Measurements from ENCODE around the gene SLCO4A1.

SLCO4A1 gene

DNA sequence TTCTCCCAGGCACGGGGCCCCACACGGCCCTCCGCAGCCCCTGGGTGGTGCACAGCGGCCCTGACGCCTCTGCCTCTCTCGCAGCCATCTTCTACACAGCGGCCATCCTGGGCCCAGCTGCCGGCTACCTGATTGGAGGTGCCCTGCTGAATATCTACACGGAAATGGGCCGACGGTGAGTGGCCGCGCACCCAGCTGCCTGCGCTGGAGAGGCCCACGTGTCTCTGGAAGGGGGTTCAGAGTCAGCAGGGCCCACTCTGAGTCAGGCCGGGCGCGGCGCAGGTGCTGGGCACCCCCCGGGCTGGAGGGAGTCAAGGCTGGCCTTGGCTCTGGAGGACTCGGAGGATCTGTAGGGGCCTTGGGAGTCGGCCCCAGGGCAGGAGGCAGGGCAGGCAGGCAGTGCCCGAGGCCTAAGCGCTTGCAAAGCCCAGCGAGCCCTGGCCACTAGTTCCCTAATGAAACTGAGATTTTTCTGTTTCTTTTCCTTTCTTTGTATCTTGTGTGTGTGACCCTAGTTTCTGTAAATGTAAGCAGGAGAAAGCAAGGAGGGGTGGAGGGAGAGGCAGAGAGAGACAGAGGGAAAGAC lies 16.4 kb downstream of the SLCO4A1 start:
- no peak overlapping the region for H3K27ac ChIP-seq
- H3K4me3 ChIP-seq (ENCODE audit: low read depth in 1 of 2, low read length in 1 of 2) = no peak overlapping the region
- TF ChIP-seq, protein P1, sequence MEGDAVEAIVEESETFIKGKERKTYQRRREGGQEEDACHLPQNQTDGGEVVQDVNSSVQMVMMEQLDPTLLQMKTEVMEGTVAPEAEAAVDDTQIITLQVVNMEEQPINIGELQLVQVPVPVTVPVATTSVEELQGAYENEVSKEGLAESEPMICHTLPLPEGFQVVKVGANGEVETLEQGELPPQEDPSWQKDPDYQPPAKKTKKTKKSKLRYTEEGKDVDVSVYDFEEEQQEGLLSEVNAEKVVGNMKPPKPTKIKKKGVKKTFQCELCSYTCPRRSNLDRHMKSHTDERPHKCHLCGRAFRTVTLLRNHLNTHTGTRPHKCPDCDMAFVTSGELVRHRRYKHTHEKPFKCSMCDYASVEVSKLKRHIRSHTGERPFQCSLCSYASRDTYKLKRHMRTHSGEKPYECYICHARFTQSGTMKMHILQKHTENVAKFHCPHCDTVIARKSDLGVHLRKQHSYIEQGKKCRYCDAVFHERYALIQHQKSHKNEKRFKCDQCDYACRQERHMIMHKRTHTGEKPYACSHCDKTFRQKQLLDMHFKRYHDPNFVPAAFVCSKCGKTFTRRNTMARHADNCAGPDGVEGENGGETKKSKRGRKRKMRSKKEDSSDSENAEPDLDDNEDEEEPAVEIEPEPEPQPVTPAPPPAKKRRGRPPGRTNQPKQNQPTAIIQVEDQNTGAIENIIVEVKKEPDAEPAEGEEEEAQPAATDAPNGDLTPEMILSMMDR (IDR thresholded peaks at IDR 0.05) = no peak
- H3K4me1 ChIP-seq (ENCODE audit: control insufficient read depth in 1 of 2, insufficient read depth in 1 of 2, low read depth in 1 of 2, low read length in 1 of 2) = no peaks in the 10 kb centered on the region
- no peaks in the 10 kb centered on the region for H3K36me3 ChIP-seq
- no peaks in the 10 kb centered on the region for H3K9me3 ChIP-seq
- no peaks in the 10 kb centered on the region for H3K27me3 ChIP-seq

DNA sequence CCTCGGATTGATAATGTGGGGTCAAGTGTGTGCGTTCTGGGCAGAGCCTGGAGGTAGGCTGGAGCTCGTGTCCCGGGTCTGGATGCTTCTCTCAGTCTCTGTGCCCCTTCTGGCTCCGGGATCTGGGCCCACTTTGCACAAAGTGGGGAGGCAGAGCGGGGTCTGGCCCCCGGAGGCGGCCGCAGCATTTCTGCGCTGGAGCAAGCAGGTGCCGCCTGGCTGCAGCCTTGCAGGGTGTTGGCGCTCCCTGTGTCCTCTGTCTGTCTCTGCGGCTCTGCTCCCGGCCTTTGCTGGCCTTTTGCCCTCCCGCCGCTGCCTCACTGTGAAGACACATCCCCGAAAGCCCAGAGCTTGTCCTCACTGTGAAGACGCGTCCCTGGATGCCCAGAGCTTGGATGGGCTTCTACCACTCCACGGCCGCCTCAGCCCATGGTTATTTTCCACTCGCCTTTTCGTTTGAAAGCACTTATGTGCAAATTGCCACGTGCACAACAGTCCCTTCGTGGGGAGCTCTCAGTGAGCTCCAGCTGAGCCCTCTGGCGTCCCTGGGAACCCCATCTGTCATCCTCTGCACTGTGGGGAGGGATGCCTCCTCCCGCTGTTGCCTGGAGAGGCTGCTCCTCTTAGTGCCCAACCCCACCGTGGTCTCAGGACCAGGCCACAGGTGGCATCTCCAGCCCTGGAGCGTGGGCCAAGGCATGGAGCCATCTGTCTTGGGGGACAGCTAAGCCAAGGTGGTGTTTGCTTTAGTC lies 17.4 kb downstream of the SLCO4A1 start:
- Histone ChIP-seq H3K9me3 (no peaks in the 10 kb centered on the region), H3K4me1 (ENCODE audit: control insufficient read depth in 1 of 2, insufficient read depth in 1 of 2, low read depth in 1 of 2, low read length in 1 of 2) (no peaks in the 10 kb centered on the region)
- TF ChIP-seq, protein P1 (IDR thresholded peaks at IDR 0.05) = no peak

DNA sequence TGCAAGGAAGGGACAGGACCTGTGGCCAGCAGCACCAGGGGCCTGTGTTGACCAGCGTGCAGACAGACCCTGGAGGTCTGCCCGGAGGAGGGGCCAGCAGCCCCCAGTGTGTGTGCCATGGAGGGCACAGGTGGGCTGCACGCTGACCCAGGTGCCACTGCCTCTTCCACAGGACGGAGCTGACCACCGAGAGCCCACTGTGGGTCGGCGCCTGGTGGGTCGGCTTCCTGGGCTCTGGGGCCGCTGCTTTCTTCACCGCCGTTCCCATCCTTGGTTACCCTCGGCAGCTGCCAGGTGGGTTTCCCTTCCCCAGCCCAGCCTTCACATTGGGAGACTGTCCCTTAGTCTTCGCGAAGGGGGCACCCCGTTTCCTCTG lies 17.9 kb downstream of the SLCO4A1 start:
- Histone ChIP-seq H3K4me1 (ENCODE audit: control insufficient read depth in 1 of 2, insufficient read depth in 1 of 2, low read depth in 1 of 2, low read length in 1 of 2) (no peaks in the 10 kb centered on the region), H3K9me3 (no peaks in the 10 kb centered on the region), H3K27ac (no peak overlapping the region), H3K27me3 (no peaks in the 10 kb centered on the region), H3K36me3 (no peaks in the 10 kb centered on the region), H3K4me3 (ENCODE audit: low read depth in 1 of 2, low read length in 1 of 2) (no peak overlapping the region)
- TF ChIP-seq, protein P1 (IDR thresholded peaks at IDR 0.05) = no peak

More for the DNA sequence above, 17.4 kb downstream of the SLCO4A1 start:
- Histone ChIP-seq H3K27me3 (no peaks in the 10 kb centered on the region), H3K36me3 (no peaks in the 10 kb centered on the region), H3K27ac (no peak overlapping the region), H3K4me3 (ENCODE audit: low read depth in 1 of 2, low read length in 1 of 2) (no peak overlapping the region)

DNA sequence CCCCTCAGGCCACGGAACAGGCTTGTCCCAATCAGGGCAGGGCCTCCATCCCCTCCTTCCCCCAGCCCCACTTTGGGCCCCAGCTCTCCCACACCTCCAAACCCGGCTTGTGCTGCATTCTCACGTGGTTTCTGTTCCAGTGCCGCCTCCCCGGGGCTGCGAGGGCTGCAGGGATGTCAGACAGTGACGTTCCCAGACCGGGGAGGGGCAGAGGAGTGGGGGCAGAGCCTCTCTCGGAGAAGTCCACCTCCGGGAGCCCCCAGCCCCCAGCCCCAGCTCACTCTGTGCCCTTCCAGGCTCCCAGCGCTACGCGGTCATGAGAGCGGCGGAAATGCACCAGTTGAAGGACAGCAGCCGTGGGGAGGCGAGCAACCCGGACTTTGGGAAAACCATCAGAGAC lies 18.5 kb downstream of the SLCO4A1 start:
- TF ChIP-seq, protein P1 (IDR thresholded peaks at IDR 0.05) = no peak
- Histone ChIP-seq H3K4me1 (ENCODE audit: control insufficient read depth in 1 of 2, insufficient read depth in 1 of 2, low read depth in 1 of 2, low read length in 1 of 2) (no peaks in the 10 kb centered on the region), H3K9me3 (no peaks in the 10 kb centered on the region), H3K36me3 (no peaks in the 10 kb centered on the region), H3K4me3 (ENCODE audit: low read depth in 1 of 2, low read length in 1 of 2) (no peak overlapping the region), H3K27me3 (no peaks in the 10 kb centered on the region), H3K27ac (no peak overlapping the region)

DNA sequence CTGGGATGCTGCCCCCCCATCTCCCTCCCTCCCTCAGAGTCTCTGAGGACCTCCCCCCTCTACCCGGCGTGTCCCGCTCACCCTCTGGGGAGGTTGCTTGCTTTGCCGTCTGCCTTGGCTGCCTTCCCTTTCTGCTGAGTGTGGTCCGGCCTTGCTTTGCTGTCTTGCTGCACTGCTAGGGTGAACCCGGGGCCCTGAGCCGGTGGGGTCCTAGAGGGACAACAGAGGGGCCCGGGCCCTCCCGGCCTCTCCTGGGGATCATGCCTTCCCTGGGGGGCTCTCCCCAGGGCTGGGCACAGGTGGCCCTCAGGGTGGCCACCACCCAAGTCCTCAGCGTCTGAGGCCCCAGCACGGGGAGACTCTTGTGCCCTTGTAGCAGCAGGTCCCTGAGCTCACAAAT lies 19.3 kb downstream of the SLCO4A1 start:
- H3K4me1 ChIP-seq (ENCODE audit: control insufficient read depth in 1 of 2, insufficient read depth in 1 of 2, low read depth in 1 of 2, low read length in 1 of 2) = no peaks in the 10 kb centered on the region
- no peaks in the 10 kb centered on the region for H3K27me3 ChIP-seq
- no peak overlapping the region for H3K27ac ChIP-seq
- H3K9me3 ChIP-seq = no peaks in the 10 kb centered on the region
- H3K4me3 ChIP-seq (ENCODE audit: low read depth in 1 of 2, low read length in 1 of 2) = no peak overlapping the region
- TF ChIP-seq, protein P1 (IDR thresholded peaks at IDR 0.05) = no peak
- H3K36me3 ChIP-seq = no peaks in the 10 kb centered on the region
